CD14-positive monocyte (primary cell): ENCODE results near the gene ZNF32. TPM values are rescaled to one million over a fixed set of nuclear protein-coding genes. Genes with fewer than 3 reads are reported as not detected.
"Not testable (repeated sequence)": the region's sequence is repeated elsewhere in the genome, so short reads cannot be mapped to it uniquely, and the experiment has no call there.

Experiments
- DNase-seq, 3 donors: peaks; one replicate each; pipeline ENCODE4 v3.0.0-alpha.2; 2011 to 2022
- H2AFZ ChIP-seq: 2 replicates; pipeline ENCODE4 v1.6.0; 2012; ENCODE audit warnings: mild to moderate bottlenecking, low read depth, low read length, inconsistent platforms; ENCODE audit not compliant: insufficient read depth, poor library complexity, severe bottlenecking
- H3K27ac ChIP-seq, 2 donors: 1 replicate in 1 of 2; 2 replicates in 1 of 2; pipeline ENCODE4 v1.5.1; 2012 to 2013; ENCODE audit warnings: low read length in 2 of 2, control low read depth in 1 of 2, inconsistent platforms in 1 of 2, low read depth in 1 of 2, mild to moderate bottlenecking in 1 of 2
- H3K27me3 ChIP-seq, 2 donors: one replicate each; pipeline versions ENCODE4 v1.6.0 to v1.6.1; 2011 to 2013; ENCODE audit warnings: low read length in 2 of 2; ENCODE audit not compliant: control insufficient read depth in 2 of 2, insufficient read depth in 2 of 2
- H3K36me3 ChIP-seq, 2 donors: replicated peaks in 1 of 2; 1 replicate in 1 of 2; 2 replicates in 1 of 2; pipeline versions ENCODE4 v1.5.1 to v1.6.1; 2012 to 2013; ENCODE audit warnings: low read length in 2 of 2, control low read depth in 1 of 2, inconsistent platforms in 1 of 2, mild to moderate bottlenecking in 1 of 2; ENCODE audit not compliant: insufficient read depth in 2 of 2, control insufficient read depth in 1 of 2
- H3K4me1 ChIP-seq, 2 donors: 1 replicate in 1 of 2; 2 replicates in 1 of 2; pipeline versions ENCODE4 v1.5.1 to v1.6.1; 2012 to 2013; ENCODE audit warnings: low read length in 2 of 2, control low read depth in 1 of 2, inconsistent platforms in 1 of 2, mild to moderate bottlenecking in 1 of 2, moderate library complexity in 1 of 2; ENCODE audit not compliant: insufficient read depth in 2 of 2, control insufficient read depth in 1 of 2
- H3K4me2 ChIP-seq: replicated peaks from 2 replicates; pipeline ENCODE3; 2012; ENCODE audit warnings: low read length, moderate library complexity, mild to moderate bottlenecking; ENCODE audit not compliant: poor library complexity, severe bottlenecking; ENCODE audit errors: extremely low read depth
- H3K4me3 ChIP-seq, 3 experiments: fragments of 200-600 bp in 1 of 3; sonication (generic) in 1 of 3; replicated peaks in 1 of 3; 1 replicate in 2 of 3; 2 replicates in 1 of 3; pipeline ENCODE4 v1.5.1; 2011 to 2013; ENCODE audit warnings: low read length in 3 of 3, mild to moderate bottlenecking in 3 of 3, control low read depth in 2 of 3, low read depth in 2 of 3, inconsistent platforms in 1 of 3, moderate library complexity in 1 of 3
- H3K79me2 ChIP-seq: 2 replicates; pipeline ENCODE4 v1.6.0; 2012; ENCODE audit warnings: mild to moderate bottlenecking, control low read depth, inconsistent platforms, low read length, moderate library complexity; ENCODE audit not compliant: insufficient read depth
- H3K9ac ChIP-seq: 2 replicates; pipeline ENCODE4 v1.6.0; 2017; ENCODE audit warnings: low read length, mild to moderate bottlenecking; ENCODE audit not compliant: insufficient read depth, poor library complexity, severe bottlenecking
- H3K9me3 ChIP-seq, 2 donors: replicated peaks in 1 of 2; 1 replicate in 1 of 2; 2 replicates in 1 of 2; pipeline versions ENCODE4 v1.5.1 to v1.6.1; 2012 to 2013; ENCODE audit warnings: low read length in 2 of 2, control low read depth in 1 of 2; ENCODE audit not compliant: control insufficient read depth in 1 of 2, insufficient read depth in 1 of 2
- H4K20me1 ChIP-seq: 2 replicates; pipeline ENCODE4 v1.6.0; 2012; ENCODE audit warnings: mild to moderate bottlenecking, low read length, control low read depth, moderate library complexity; ENCODE audit not compliant: insufficient read depth
- H3K27ac Mint-ChIP-seq, 7 donors: one replicate each; pipeline ENCODE4 v1.8.0; 2020; ENCODE audit warnings: mild to moderate bottlenecking in 7 of 7, mixed read lengths in 7 of 7, moderate library complexity in 6 of 7, inconsistent platforms in 2 of 7
- H3K27me3 Mint-ChIP-seq, 3 donors: one replicate each; pipeline ENCODE4 v1.8.0; 2021 to 2022; ENCODE audit warnings: low read depth in 3 of 3, mild to moderate bottlenecking in 3 of 3, mixed read lengths in 3 of 3, moderate library complexity in 3 of 3, inconsistent platforms in 1 of 3
- H3K36me3 Mint-ChIP-seq, 2 donors: one replicate each; pipeline ENCODE4 v1.8.0; 2020; ENCODE audit warnings: mixed read lengths in 2 of 2, inconsistent platforms in 1 of 2, mild to moderate bottlenecking in 1 of 2
- H3K4me1 Mint-ChIP-seq: one replicate; pipeline ENCODE4 v1.8.0; 2020; ENCODE audit warnings: mild to moderate bottlenecking, mixed read lengths
- H3K4me3 Mint-ChIP-seq, 2 donors: one replicate each; pipeline ENCODE4 v1.8.0; 2020; ENCODE audit warnings: mild to moderate bottlenecking in 2 of 2, mixed read lengths in 2 of 2, moderate library complexity in 1 of 2
- H3K9me3 Mint-ChIP-seq, 7 donors: one replicate each; pipeline ENCODE4 v1.8.0; 2020 to 2022; ENCODE audit warnings: mixed read lengths in 7 of 7, mild to moderate bottlenecking in 6 of 7, moderate library complexity in 6 of 7, inconsistent platforms in 2 of 7
- WGBS: methylation state at CpG from one replicate; pipeline ENCODE4 v1.1.5; 2013; ENCODE audit warnings: missing lambda C conversion rate; ENCODE audit not compliant: insufficient coverage; 5-methylcytosine and 5-hydroxymethylcytosine counted together
- intact Hi-C, 2 donors: fragments of 100-400 bp; cut with micrococcal nuclease; formaldehyde crosslinking; loops; one replicate each; pipeline versions ENCODE4 v1.15.0 to v1.15.1; 2023
- polyA plus RNA-seq, 3 donors: library from polyadenylated mRNA; depleted of rRNA in 1 of 3; unstranded in 2 of 3; stranded (reverse) in 1 of 3; fragments of 300-500 nt in 2 of 3; fragments of >200 nt in 1 of 3; fragmentation: Illumina TruSeq in 2 of 3; gene quantifications; 1 replicate in 2 of 3; 2 replicates in 1 of 3; pipeline ENCODE4 v1.2.3, GENCODE V29; 2012 to 2021
- TF ChIP-seq, protein P1 (sequence below): fragments of 200-600 bp; IDR thresholded peaks from one replicate; pipeline ENCODE4 v1.8.0; 2022; ENCODE audit warnings: antibody characterized with exemption, mild to moderate bottlenecking

Gene ZNF32
- polyA plus RNA-seq, 3 donors: 16.7 to 33.6 (median 33.0) TPM

DNA sequence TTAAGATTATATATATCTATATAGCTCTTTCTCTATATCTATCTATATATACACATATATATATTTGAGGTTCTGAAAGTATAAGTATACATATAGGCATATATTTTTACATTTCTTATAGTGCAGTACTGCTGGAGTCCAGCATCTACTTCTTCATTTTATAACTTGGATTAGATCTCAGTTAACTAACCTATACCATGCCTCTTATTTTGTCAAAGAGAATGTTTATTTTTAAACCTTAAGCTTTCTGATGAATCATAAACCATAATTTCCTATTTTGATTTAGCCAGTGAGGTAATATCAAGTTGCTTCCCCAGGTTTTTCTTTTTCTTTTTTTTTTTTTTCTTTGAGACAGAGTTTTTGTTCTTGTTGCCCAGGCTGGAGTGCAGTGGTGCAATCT is 8.1 kb downstream of the ZNF32 start:
- peaks cover 17 to 24% of the 10 kb centered on the region in 2 donors for H3K36me3 ChIP-seq
- H3K27me3 ChIP-seq: no peaks in the 10 kb centered on the region
- intact Hi-C loops: loop anchor here (10.0 kb wide), 1 partner anchor 1086 kb away; no protein-coding TSS in a partner anchor
- Mint-ChIP-seq H3K4me1 (no peaks in the 10 kb centered on the region), H3K9me3 (peaks cover 19 to 78% (median 65%) of the 10 kb centered on the region in 7 donors), H3K27ac (no peak overlapping the region), H3K27me3 (no peaks in the 10 kb centered on the region), H3K36me3 (peaks cover 13 to 27% of the 10 kb centered on the region in 2 donors), H3K4me3 (no peak overlapping the region)
- H3K79me2 ChIP-seq: no peaks in the 10 kb centered on the region
- TF ChIP-seq, protein P1, sequence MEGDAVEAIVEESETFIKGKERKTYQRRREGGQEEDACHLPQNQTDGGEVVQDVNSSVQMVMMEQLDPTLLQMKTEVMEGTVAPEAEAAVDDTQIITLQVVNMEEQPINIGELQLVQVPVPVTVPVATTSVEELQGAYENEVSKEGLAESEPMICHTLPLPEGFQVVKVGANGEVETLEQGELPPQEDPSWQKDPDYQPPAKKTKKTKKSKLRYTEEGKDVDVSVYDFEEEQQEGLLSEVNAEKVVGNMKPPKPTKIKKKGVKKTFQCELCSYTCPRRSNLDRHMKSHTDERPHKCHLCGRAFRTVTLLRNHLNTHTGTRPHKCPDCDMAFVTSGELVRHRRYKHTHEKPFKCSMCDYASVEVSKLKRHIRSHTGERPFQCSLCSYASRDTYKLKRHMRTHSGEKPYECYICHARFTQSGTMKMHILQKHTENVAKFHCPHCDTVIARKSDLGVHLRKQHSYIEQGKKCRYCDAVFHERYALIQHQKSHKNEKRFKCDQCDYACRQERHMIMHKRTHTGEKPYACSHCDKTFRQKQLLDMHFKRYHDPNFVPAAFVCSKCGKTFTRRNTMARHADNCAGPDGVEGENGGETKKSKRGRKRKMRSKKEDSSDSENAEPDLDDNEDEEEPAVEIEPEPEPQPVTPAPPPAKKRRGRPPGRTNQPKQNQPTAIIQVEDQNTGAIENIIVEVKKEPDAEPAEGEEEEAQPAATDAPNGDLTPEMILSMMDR: no peak
- no peak overlapping the region for H3K4me3 ChIP-seq
- DNase-seq: no peak
- H3K4me2 ChIP-seq: no peak overlapping the region
- H2AFZ ChIP-seq: no peak overlapping the region
- H3K27ac ChIP-seq: no peak overlapping the region
- H3K4me1 ChIP-seq: no peaks in the 10 kb centered on the region
- peaks cover 28 to 50% of the 10 kb centered on the region in 2 donors for H3K9me3 ChIP-seq
- H3K9ac ChIP-seq: no peak overlapping the region
- H4K20me1 ChIP-seq: no peaks in the 10 kb centered on the region

DNA sequence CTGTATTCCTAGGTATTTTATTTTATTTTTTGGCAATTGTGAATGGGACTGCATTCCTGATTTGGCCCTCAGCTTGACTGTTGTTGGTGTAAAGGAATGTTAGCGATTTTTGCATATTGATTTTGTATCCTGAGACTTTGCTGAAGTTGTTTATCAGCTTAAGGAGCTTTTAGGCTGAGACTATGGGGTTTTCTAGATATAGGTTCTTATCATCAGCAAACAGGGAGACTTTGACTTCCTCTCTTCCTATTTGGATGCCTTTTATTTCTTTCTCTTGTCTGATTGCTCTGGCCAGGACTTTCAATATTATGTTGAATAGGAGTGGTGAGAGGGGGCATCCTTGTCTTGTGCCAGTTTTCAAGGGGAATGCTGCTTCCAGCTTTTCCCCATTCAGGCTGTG is 12.9 kb downstream of the ZNF32 start:
- H3K4me3 Mint-ChIP-seq, H3K4me3 ChIP-seq, H3K27ac ChIP-seq, H3K36me3 Mint-ChIP-seq, H3K9ac ChIP-seq, H4K20me1 ChIP-seq, H3K27me3 ChIP-seq, H3K4me1 ChIP-seq, H3K27me3 Mint-ChIP-seq, H3K4me2 ChIP-seq, H3K79me2 ChIP-seq, H2AFZ ChIP-seq, H3K27ac Mint-ChIP-seq, H3K4me1 Mint-ChIP-seq, intact Hi-C loops, H3K36me3 ChIP-seq, DNase-seq: not testable (repeated sequence)
- peaks cover 13% of the 10 kb centered on the region in 2 donors for H3K9me3 ChIP-seq
- no CpG with 5 or more reads among the region's 1 CpG for WGBS
- peaks cover 11 to 62% (median 41%) of the 10 kb centered on the region in 7 donors for H3K9me3 Mint-ChIP-seq
